WI38 (cell line): ENCODE results near the gene KRTAP13-2.

Experiments used
- H3K4me3 ChIP-seq: 2 replicates; pipeline ENCODE4 v1.5.1; 2011; ENCODE audit warnings: low read depth, mild to moderate bottlenecking, control low read depth, low read length
- TF ChIP-seq, protein P1 (sequence below): IDR thresholded peaks from 2 replicates; pipeline ENCODE4 v1.5.1; 2012; ENCODE audit warnings: low read depth, mild to moderate bottlenecking, control low read depth, low read length

KRTAP13-2 gene

DNA sequence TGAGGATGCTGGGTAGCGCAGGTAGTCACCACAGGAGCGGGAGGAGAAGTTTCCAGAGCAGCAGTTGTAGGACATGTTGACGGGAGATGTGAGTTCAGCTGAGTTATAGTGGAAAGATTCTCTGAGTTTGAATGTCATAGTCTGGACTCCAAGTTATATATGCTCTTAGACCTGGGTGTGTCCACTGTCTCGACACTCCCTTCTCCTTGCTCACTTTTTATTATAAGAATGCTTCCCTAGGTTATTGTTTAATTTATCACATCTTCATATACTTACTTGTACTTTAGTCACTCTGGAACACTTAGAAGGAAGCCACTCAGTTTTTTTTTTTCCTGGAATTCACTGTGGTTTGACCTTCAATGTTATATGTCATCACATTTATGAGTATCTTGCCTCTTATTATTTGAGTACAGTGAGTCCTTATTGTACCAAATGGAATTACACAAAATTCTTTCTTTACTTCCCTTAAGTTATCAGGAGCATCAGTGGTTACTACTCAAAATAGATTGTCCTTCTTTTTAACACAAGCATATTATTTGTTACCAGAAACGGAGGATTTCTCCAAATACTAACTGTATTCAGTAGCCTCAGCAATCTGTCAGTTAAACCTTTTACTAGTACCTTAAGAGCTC lies at the start of gene KRTAP13-2:
Gene KRTAP13-2 (minus strand): TSS at position 133 of the 632 bp plus-strand sequence. CDS start 58 bp downstream, at position 75.
- no peak within 1 kb of the TSS for H3K4me3 ChIP-seq
- TF ChIP-seq, protein P1, sequence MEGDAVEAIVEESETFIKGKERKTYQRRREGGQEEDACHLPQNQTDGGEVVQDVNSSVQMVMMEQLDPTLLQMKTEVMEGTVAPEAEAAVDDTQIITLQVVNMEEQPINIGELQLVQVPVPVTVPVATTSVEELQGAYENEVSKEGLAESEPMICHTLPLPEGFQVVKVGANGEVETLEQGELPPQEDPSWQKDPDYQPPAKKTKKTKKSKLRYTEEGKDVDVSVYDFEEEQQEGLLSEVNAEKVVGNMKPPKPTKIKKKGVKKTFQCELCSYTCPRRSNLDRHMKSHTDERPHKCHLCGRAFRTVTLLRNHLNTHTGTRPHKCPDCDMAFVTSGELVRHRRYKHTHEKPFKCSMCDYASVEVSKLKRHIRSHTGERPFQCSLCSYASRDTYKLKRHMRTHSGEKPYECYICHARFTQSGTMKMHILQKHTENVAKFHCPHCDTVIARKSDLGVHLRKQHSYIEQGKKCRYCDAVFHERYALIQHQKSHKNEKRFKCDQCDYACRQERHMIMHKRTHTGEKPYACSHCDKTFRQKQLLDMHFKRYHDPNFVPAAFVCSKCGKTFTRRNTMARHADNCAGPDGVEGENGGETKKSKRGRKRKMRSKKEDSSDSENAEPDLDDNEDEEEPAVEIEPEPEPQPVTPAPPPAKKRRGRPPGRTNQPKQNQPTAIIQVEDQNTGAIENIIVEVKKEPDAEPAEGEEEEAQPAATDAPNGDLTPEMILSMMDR: no peak

- TF ChIP-seq, protein P1: no peak
- no peak overlapping the region for H3K4me3 ChIP-seq
Observed at GRCh38 chr21:30415993-30416392, 43.9 kb upstream of the KRTAP13-2 start.

- no peak overlapping the region for H3K4me3 ChIP-seq
- TF ChIP-seq, protein P1: no peak
Observed at GRCh38 chr21:30408782-30409494, 36.9 kb upstream of the KRTAP13-2 start.

DNA sequence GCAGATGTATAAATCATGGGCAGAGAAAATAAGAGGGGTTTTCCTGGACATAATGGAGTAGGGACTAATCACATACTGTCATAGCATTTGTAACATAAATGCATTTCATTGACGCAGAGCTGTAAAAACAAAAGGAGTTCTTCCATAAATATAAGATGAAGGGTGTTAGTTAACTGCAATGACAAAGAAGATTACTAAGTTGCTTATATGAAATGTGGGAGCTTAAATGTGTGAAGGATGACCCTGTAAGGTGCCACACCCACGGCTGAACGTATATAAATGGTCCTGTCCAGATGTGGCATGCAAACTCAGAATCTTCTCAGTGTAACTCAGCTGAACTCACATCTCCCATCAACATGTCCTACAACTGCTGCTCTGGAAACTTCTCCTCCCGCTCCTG lies 23.7 kb upstream of the KRTAP13-2 start, which contains the start of gene KRTAP13-1:
Gene KRTAP13-1 (plus strand): TSS at position 301 of the 400 bp plus-strand sequence. CDS start 56 bp downstream, at position 357.
- H3K4me3 ChIP-seq: no peak within 1 kb of the TSS
- TF ChIP-seq, protein P1: no peak

- TF ChIP-seq, protein P1: no peak
- H3K4me3 ChIP-seq: no peak overlapping the region
Observed at GRCh38 chr21:30391492-30392025, 19.5 kb upstream of the KRTAP13-2 start.

- TF ChIP-seq, protein P1: no peak
- H3K4me3 ChIP-seq: no peak overlapping the region
Observed at GRCh38 chr21:30382201-30382600, 10.1 kb upstream of the KRTAP13-2 start.

GRCh38 chr21:30355906-30356305 lies 16.2 kb downstream of the KRTAP13-2 start:
- no peak overlapping the region for H3K4me3 ChIP-seq

More at GRCh38 chr21:30355906-30356305, 16.2 kb downstream of the KRTAP13-2 start:
- TF ChIP-seq, protein P1: no peak
